Neural cell (in vitro differentiated cells): ENCODE data around the gene OTUD7B.

ENCODE experiments used
- CTCF ChIP-seq: fragments of 450-650 bp; IDR thresholded peaks from 2 replicates; pipeline ENCODE4 v1.5.1; 2014; ENCODE audit warnings: antibody characterized with exemption, mild to moderate bottlenecking, moderate library complexity; ENCODE audit not compliant: poor library complexity, severe bottlenecking
- EP300 ChIP-seq: fragments of 450-650 bp; conservative IDR thresholded peaks from 2 replicates; pipeline ENCODE4 v1.6.1; 2014; ENCODE audit warnings: antibody characterized with exemption, mild to moderate bottlenecking, moderate library complexity; ENCODE audit not compliant: poor library complexity, severe bottlenecking
- EZH2 ChIP-seq: fragments of 200-600, 300-800 bp; shearing (Covaris generic), sonication (generic); IDR thresholded peaks from 2 replicates; pipeline ENCODE4 v1.6.1; 2014; ENCODE audit warnings: antibody characterized with exemption, low read length, borderline replicate concordance, mild to moderate bottlenecking; ENCODE audit not compliant: insufficient read depth, poor library complexity, severe bottlenecking
- MXI1 ChIP-seq: fragments of 450-650 bp; conservative IDR thresholded peaks from 2 replicates; pipeline ENCODE4 v1.6.1; 2014; ENCODE audit warnings: antibody characterized with exemption, mild to moderate bottlenecking; ENCODE audit not compliant: poor library complexity, severe bottlenecking
- POLR2AphosphoS5 ChIP-seq: IDR thresholded peaks from 2 replicates; pipeline ENCODE4 v1.6.1; 2012
- RAD21 ChIP-seq: fragments of 450-650 bp; conservative IDR thresholded peaks from 2 replicates; pipeline ENCODE4 v1.6.1; 2014; ENCODE audit warnings: antibody characterized with exemption, mild to moderate bottlenecking, moderate library complexity
- SMC3 ChIP-seq: fragments of 450-650 bp; conservative IDR thresholded peaks from 2 replicates; pipeline ENCODE4 v1.6.1; 2014; ENCODE audit warnings: antibody characterized with exemption, mild to moderate bottlenecking, moderate library complexity; ENCODE audit not compliant: poor library complexity
- TAF1 ChIP-seq: IDR thresholded peaks from 2 replicates; pipeline ENCODE4 v1.6.1; 2012; ENCODE audit warnings: low read depth
- TF ChIP-seq, protein P1 (sequence below): IDR thresholded peaks from 2 replicates; pipeline ENCODE4 v1.6.1; 2012; ENCODE audit warnings: borderline replicate concordance

DNA sequence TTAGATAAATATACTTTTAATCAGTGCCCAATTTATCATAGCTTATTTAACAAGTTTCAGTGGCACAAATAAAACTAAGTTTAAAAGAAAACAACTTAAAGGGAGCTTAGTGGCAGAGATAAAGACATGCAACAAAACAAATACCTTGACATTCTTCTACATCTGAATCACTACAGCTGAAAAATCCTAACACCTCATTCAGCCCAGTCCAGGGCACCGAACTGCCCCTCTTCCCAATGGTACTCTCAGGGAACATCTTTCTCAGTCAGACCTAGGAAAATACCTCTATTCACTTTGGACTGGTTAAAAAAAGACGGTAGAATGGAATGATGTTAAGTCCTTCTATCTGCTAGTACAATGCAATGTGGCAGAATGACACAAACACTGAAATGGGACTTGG, 8.3 kb downstream of the OTUD7B start:
- TF ChIP-seq CTCF (no peak), EZH2 (no peak), TAF1 (no peak), EP300 (no peak), SMC3 (no peak), POLR2AphosphoS5 (no peak), RAD21 (no peak), MXI1 (no peak)
- TF ChIP-seq, protein P1, sequence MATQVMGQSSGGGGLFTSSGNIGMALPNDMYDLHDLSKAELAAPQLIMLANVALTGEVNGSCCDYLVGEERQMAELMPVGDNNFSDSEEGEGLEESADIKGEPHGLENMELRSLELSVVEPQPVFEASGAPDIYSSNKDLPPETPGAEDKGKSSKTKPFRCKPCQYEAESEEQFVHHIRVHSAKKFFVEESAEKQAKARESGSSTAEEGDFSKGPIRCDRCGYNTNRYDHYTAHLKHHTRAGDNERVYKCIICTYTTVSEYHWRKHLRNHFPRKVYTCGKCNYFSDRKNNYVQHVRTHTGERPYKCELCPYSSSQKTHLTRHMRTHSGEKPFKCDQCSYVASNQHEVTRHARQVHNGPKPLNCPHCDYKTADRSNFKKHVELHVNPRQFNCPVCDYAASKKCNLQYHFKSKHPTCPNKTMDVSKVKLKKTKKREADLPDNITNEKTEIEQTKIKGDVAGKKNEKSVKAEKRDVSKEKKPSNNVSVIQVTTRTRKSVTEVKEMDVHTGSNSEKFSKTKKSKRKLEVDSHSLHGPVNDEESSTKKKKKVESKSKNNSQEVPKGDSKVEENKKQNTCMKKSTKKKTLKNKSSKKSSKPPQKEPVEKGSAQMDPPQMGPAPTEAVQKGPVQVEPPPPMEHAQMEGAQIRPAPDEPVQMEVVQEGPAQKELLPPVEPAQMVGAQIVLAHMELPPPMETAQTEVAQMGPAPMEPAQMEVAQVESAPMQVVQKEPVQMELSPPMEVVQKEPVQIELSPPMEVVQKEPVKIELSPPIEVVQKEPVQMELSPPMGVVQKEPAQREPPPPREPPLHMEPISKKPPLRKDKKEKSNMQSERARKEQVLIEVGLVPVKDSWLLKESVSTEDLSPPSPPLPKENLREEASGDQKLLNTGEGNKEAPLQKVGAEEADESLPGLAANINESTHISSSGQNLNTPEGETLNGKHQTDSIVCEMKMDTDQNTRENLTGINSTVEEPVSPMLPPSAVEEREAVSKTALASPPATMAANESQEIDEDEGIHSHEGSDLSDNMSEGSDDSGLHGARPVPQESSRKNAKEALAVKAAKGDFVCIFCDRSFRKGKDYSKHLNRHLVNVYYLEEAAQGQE = no peak
